H9 (cell line): ENCODE measurements around the gene HEBP2. TPM values are rescaled to one million over a fixed set of nuclear protein-coding genes. Genes with fewer than 3 reads are reported as not detected.
A peak's percentile ranks its signal among the peaks of the same experiment; 100 is the strongest.

ENCODE experiments used
- DNase-seq: peaks from one replicate; pipeline ENCODE4 v3.0.0-alpha.2; 2017
- H2AFZ ChIP-seq: one replicate; pipeline ENCODE4 v1.6.1; 2013; ENCODE audit warnings: mild to moderate bottlenecking, low read length, control low read depth, moderate library complexity
- H2AK5ac ChIP-seq: 2 replicates; pipeline ENCODE4 v1.6.1; 2013; ENCODE audit warnings: low read length, control low read depth, mixed read lengths; ENCODE audit not compliant: insufficient read length
- H2BK120ac ChIP-seq: one replicate; pipeline ENCODE4 v1.6.1; 2013; ENCODE audit warnings: low read depth, mild to moderate bottlenecking, low read length, control low read depth, inconsistent platforms; ENCODE audit not compliant: poor library complexity, severe bottlenecking
- H2BK12ac ChIP-seq: 2 replicates; pipeline ENCODE4 v1.6.1; 2013; ENCODE audit warnings: low read length, control low read depth, mixed read lengths, low read depth; ENCODE audit not compliant: insufficient read length
- H2BK15ac ChIP-seq: 2 replicates; pipeline ENCODE4 v1.6.1; 2013; ENCODE audit warnings: low read depth, low read length, control low read depth
- H2BK20ac ChIP-seq: one replicate; pipeline ENCODE4 v1.6.1; 2013; ENCODE audit warnings: low read depth, mild to moderate bottlenecking, low read length, control low read depth, inconsistent platforms; ENCODE audit not compliant: poor library complexity, severe bottlenecking
- H2BK5ac ChIP-seq: 2 replicates; pipeline ENCODE4 v1.6.1; 2013; ENCODE audit warnings: low read length, control low read depth, mixed read lengths; ENCODE audit not compliant: insufficient read length
- H3K14ac ChIP-seq: 2 replicates; pipeline ENCODE4 v1.6.1; 2013; ENCODE audit warnings: low read length, control low read depth; ENCODE audit not compliant: insufficient read depth
- H3K18ac ChIP-seq: 2 replicates; pipeline ENCODE4 v1.6.1; 2013; ENCODE audit warnings: low read depth, mild to moderate bottlenecking, mixed read lengths, low read length, control low read depth; ENCODE audit not compliant: insufficient read length
- H3K23ac ChIP-seq: 2 replicates; pipeline ENCODE4 v1.6.1; 2013; ENCODE audit warnings: low read length, control low read depth, mixed read lengths, low read depth; ENCODE audit not compliant: insufficient read length
- H3K23me2 ChIP-seq: 2 replicates; pipeline ENCODE4 v1.6.1; 2013; ENCODE audit warnings: low read depth, mild to moderate bottlenecking, mixed read lengths, low read length, control low read depth; ENCODE audit not compliant: insufficient read length, poor library complexity, severe bottlenecking
- H3K27ac ChIP-seq: 2 replicates; pipeline ENCODE4 v1.5.1; 2013; ENCODE audit warnings: low read length, control low read depth, mixed read lengths, low read depth; ENCODE audit not compliant: insufficient read length
- H3K27me3 ChIP-seq: 2 replicates; pipeline ENCODE4 v1.6.1; 2013; ENCODE audit warnings: low read length, control low read depth, inconsistent platforms; ENCODE audit not compliant: insufficient read depth
- H3K4ac ChIP-seq: 2 replicates; pipeline ENCODE4 v1.6.1; 2013; ENCODE audit warnings: low read depth, mild to moderate bottlenecking, control low read depth, inconsistent platforms, low read length, moderate library complexity
- H3K4me1 ChIP-seq: 2 replicates; pipeline ENCODE4 v1.6.1; 2013; ENCODE audit warnings: low read length, control low read depth, inconsistent platforms; ENCODE audit not compliant: insufficient read depth
- H3K4me2 ChIP-seq: 2 replicates; pipeline ENCODE4 v1.6.1; 2013; ENCODE audit warnings: low read length, control low read depth, mixed read lengths; ENCODE audit not compliant: insufficient read length, insufficient read depth
- H3K56ac ChIP-seq: 2 replicates; pipeline ENCODE4 v1.6.1; 2013; ENCODE audit warnings: low read depth, mild to moderate bottlenecking, mixed read lengths, low read length, control low read depth; ENCODE audit not compliant: insufficient read length
- H3K79me1 ChIP-seq: 2 replicates; pipeline ENCODE4 v1.6.1; 2013; ENCODE audit warnings: low read depth, mild to moderate bottlenecking, moderate library complexity, low read length, control low read depth, inconsistent platforms; ENCODE audit not compliant: insufficient read depth, poor library complexity, severe bottlenecking
- H3K79me2 ChIP-seq: 2 replicates; pipeline ENCODE4 v1.6.1; 2013; ENCODE audit warnings: low read length, control low read depth, inconsistent platforms; ENCODE audit not compliant: insufficient read depth
- H3K9ac ChIP-seq: 2 replicates; pipeline ENCODE4 v1.6.1; 2013; ENCODE audit warnings: low read length, control low read depth, mixed read lengths; ENCODE audit not compliant: insufficient read length; ENCODE audit errors: extremely low read depth
- H3K9me3 ChIP-seq: one replicate; pipeline ENCODE4 v1.6.1; 2013; ENCODE audit warnings: low read depth, low read length, inconsistent platforms; ENCODE audit not compliant: control insufficient read depth
- H3T11ph ChIP-seq: one replicate; pipeline ENCODE4 v1.6.1; 2013; ENCODE audit warnings: mild to moderate bottlenecking, low read length, control low read depth, inconsistent platforms
- H4K20me1 ChIP-seq: one replicate; pipeline ENCODE4 v1.6.1; 2013; ENCODE audit not compliant: control insufficient read depth, insufficient read length, insufficient read depth
- H4K5ac ChIP-seq: 2 replicates; pipeline ENCODE4 v1.6.1; 2013; ENCODE audit warnings: low read depth, mild to moderate bottlenecking, mixed read lengths, low read length, control low read depth; ENCODE audit not compliant: insufficient read length
- H4K8ac ChIP-seq: replicated peaks from 2 replicates; pipeline ENCODE4 v1.6.1; 2013; ENCODE audit warnings: low read length, control low read depth, mixed read lengths, low read depth; ENCODE audit not compliant: insufficient read length
- H4K91ac ChIP-seq: 2 replicates; pipeline ENCODE4 v1.6.1; 2013; ENCODE audit warnings: low read depth, mild to moderate bottlenecking, moderate library complexity, mixed read lengths, low read length, control low read depth; ENCODE audit not compliant: insufficient read length
- H3K27ac Mint-ChIP-seq, 3 experiments: 2 replicates in 2 of 3; 3 replicates in 1 of 3; pipeline ENCODE4 v1.8.0; 2020 to 2021; ENCODE audit warnings: mixed read lengths in 3 of 3, mild to moderate bottlenecking in 1 of 3, moderate library complexity in 1 of 3
- H3K27me3 Mint-ChIP-seq: 2 replicates; pipeline ENCODE4 v1.8.0; 2021; ENCODE audit warnings: low read depth, mild to moderate bottlenecking, moderate library complexity, mixed read lengths
- H3K36me3 Mint-ChIP-seq, 3 experiments: 2 replicates in 2 of 3; 3 replicates in 1 of 3; pipeline ENCODE4 v1.8.0; 2020 to 2021; ENCODE audit warnings: low read depth in 3 of 3, mixed read lengths in 3 of 3; ENCODE audit not compliant: insufficient read depth in 1 of 3
- H3K4me1 Mint-ChIP-seq, 2 experiments: 2 replicates each; pipeline ENCODE4 v1.8.0; 2020; ENCODE audit warnings: mixed read lengths in 2 of 2
- H3K4me3 Mint-ChIP-seq, 2 experiments: 2 replicates in 1 of 2; 3 replicates in 1 of 2; pipeline ENCODE4 v1.8.0; 2020 to 2021; ENCODE audit warnings: mild to moderate bottlenecking in 2 of 2, mixed read lengths in 2 of 2, moderate library complexity in 1 of 2
- H3K9me3 Mint-ChIP-seq, 2 experiments: 2 replicates in 1 of 2; 3 replicates in 1 of 2; pipeline ENCODE4 v1.8.0; 2020; ENCODE audit warnings: mild to moderate bottlenecking in 2 of 2, mixed read lengths in 2 of 2, moderate library complexity in 1 of 2
- CTCF ChIP-seq: fragments of 200-600 bp; sonication (generic); conservative IDR thresholded peaks from 3 replicates; pipeline ENCODE4 v1.8.0; 2021; ENCODE audit warnings: antibody characterized with exemption, mild to moderate bottlenecking
- WGBS: extraction: QIAGEN DNeasy Blood & Tissue Kit; methylation state at CpG from one replicate; pipeline ENCODE4 v1.1.7; 2013; ENCODE audit warnings: missing lambda C conversion rate, low lambda C conversion rate, mixed read lengths; ENCODE audit not compliant: insufficient read length; ENCODE audit errors: extremely low coverage; 5-methylcytosine and 5-hydroxymethylcytosine counted together
- microRNA-seq: library from miRNA; unstranded; fragments of <30 nt; microRNA quantifications from one replicate; pipeline ENCODE4, GENCODE V29; 2020; ENCODE audit warnings: borderline microRNAs expressed
- total RNA-seq: library from RNA; stranded (reverse); gene quantifications from 2 replicates; pipeline ENCODE4 v1.2.1, GENCODE V29; 2021

The HEBP2 gene
- total RNA-seq, 1 experiment from 2014 or later = 57.8 TPM

- Histone ChIP-seq H3K4me2 (no peak overlapping the region), H2AFZ (no peak overlapping the region), H3K56ac (no peak overlapping the region), H3K9me3 (no peaks in the 10 kb centered on the region), H3K23ac (no peak overlapping the region), H3K18ac (no peak overlapping the region), H2BK12ac (no peak overlapping the region), H3K4ac (no peak overlapping the region), H4K91ac (no peak overlapping the region), H3K23me2 (no peaks in the 10 kb centered on the region), H3K4me1 (no peaks in the 10 kb centered on the region), H2BK120ac (no peak overlapping the region), H3K79me2 (no peaks in the 10 kb centered on the region), H3K14ac (no peak overlapping the region), H2BK20ac (no peak overlapping the region), H4K20me1 (no peaks in the 10 kb centered on the region), H2AK5ac (no peak overlapping the region), H3T11ph (no peak overlapping the region), H4K5ac (no peak overlapping the region), H3K27me3 (no peaks in the 10 kb centered on the region), H4K8ac (no peak overlapping the region), H3K27ac (no peak overlapping the region), H3K79me1 (no peaks in the 10 kb centered on the region), H3K9ac (no peak overlapping the region), H2BK15ac (no peak overlapping the region), H2BK5ac (no peak overlapping the region)
- Mint-ChIP-seq H3K27ac (no peak overlapping the region; a peak in 1 of 7 replicates), H3K36me3 (peaks cover 4 to 23% (median 7%) of the 10 kb centered on the region in 3 experiments; a peak in 6 of 7 replicates), H3K27me3 (no peaks in the 10 kb centered on the region), H3K9me3 (no peaks in the 10 kb centered on the region), H3K4me1 (peaks cover 5 to 6% of the 10 kb centered on the region in 2 experiments; a peak in 3 of 4 replicates), H3K4me3 (no peak overlapping the region)
- TF ChIP-seq CTCF = no peak
- no CpG with 5 or more reads among the region's 9 CpGs for whole genome bisulfite sequencing
- DNase-seq = no peak
These were observed 64.4 kb downstream of the HEBP2 start for GRCh38 chr6:138468320-138469015.

Small RNAs within 50 kb of the gene (microRNA-seq; reads per million reads assigned to microRNA genes)
- 1.6 reads per million, percentile 15 among the genes with 10 or more reads in this experiment for gene MIR3145

Other genes starting within 250 kb of the HEBP2 start
- gene ARFGEF3, start 242.3 kb upstream of the HEBP2 start, total RNA-seq = 12.5 and 13.7 TPM in 2 replicates
- not detected in 2 replicates for gene PBOV1, start 185.7 kb upstream of the HEBP2 start, total RNA-seq
- gene SMIM28, start 26.3 kb upstream of the HEBP2 start, total RNA-seq = not detected in 2 replicates
- gene NHSL1, start 95.3 kb downstream of the HEBP2 start, total RNA-seq = 28.7 and 30.8 TPM in 2 replicates